Measurements from ENCODE around the gene CFAP54.

The CFAP54 gene

DNA sequence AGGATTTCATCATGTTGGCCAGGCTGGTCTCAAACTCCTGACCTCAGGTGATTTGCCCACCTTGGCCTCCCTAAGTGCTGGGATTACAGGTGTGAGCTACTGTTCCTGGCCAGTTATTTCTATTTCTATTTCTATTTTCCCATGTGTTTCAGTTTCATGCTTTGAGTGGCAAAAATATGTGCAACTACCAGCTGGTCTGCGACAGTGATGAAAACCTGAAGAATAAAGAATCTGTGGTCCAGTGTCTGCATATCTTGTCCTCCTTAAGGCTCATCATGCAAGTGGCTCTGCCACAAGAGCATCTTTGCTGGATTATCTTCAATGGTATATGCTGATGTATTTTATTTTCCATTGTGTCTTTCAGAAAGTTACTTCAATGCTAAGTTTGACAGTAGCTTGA lies 17.4 kb downstream of the CFAP54 start:
- in situ Hi-C loops (cut with HindIII; ENCODE audit: low sequenced_read_pairs) = no loop called here

DNA sequence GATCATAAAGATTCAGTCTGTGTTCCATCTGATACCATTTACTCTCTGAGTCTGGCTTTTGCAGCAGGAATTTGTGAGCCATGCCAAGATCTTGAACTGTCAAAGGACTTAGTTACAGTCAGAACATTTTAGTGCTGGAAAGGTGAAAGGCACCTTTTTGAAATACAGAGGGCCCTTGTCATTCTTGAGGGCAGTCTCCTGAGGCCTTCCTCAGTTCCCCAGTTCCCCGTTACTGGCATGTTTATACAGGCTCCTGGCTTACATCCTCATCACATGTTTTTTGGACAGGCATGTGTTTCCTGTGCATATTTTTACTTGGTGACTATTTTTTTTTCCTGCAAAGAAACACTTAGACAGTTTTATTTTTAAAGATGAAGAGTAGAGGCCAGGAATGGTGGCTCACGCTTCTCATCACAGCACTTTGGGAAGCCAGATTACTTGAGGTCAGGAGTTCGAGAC lies 21.0 kb downstream of the CFAP54 start:
- in situ Hi-C loops (cut with HindIII; ENCODE audit: low sequenced_read_pairs) = no loop called here
- DNase-seq (ENCODE audit: low read depth, low spot score) = no peak
- H3K4me3 ChIP-seq (ENCODE audit: low read depth, low read length) = no peak overlapping the region
- TF ChIP-seq, protein P1, sequence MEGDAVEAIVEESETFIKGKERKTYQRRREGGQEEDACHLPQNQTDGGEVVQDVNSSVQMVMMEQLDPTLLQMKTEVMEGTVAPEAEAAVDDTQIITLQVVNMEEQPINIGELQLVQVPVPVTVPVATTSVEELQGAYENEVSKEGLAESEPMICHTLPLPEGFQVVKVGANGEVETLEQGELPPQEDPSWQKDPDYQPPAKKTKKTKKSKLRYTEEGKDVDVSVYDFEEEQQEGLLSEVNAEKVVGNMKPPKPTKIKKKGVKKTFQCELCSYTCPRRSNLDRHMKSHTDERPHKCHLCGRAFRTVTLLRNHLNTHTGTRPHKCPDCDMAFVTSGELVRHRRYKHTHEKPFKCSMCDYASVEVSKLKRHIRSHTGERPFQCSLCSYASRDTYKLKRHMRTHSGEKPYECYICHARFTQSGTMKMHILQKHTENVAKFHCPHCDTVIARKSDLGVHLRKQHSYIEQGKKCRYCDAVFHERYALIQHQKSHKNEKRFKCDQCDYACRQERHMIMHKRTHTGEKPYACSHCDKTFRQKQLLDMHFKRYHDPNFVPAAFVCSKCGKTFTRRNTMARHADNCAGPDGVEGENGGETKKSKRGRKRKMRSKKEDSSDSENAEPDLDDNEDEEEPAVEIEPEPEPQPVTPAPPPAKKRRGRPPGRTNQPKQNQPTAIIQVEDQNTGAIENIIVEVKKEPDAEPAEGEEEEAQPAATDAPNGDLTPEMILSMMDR (IDR thresholded peaks at IDR 0.05; ENCODE audit: low read depth, low read length) = no peak

More for the DNA sequence above, 17.4 kb downstream of the CFAP54 start:
- DNase-seq (ENCODE audit: low read depth, low spot score) = no peak
- TF ChIP-seq, protein P1 (IDR thresholded peaks at IDR 0.05; ENCODE audit: low read depth, low read length) = no peak
- H3K4me3 ChIP-seq (ENCODE audit: low read depth, low read length) = no peak overlapping the region

GRCh38 chr12:96513166-96513565 lies 23.8 kb downstream of the CFAP54 start:
- no peak overlapping the region for H3K4me3 ChIP-seq (ENCODE audit: low read depth, low read length)
- TF ChIP-seq, protein P1 (IDR thresholded peaks at IDR 0.05; ENCODE audit: low read depth, low read length) = no peak
- in situ Hi-C loops (cut with HindIII; ENCODE audit: low sequenced_read_pairs) = no loop called here
- no peak for DNase-seq (ENCODE audit: low read depth, low spot score)

GRCh38 chr12:96513681-96514080 lies 24.3 kb downstream of the CFAP54 start:
- H3K4me3 ChIP-seq (ENCODE audit: low read depth, low read length) = no peak overlapping the region
- DNase-seq (ENCODE audit: low read depth, low spot score) = no peak
- TF ChIP-seq, protein P1 (IDR thresholded peaks at IDR 0.05; ENCODE audit: low read depth, low read length) = no peak
- in situ Hi-C loops (cut with HindIII; ENCODE audit: low sequenced_read_pairs) = no loop called here

DNA sequence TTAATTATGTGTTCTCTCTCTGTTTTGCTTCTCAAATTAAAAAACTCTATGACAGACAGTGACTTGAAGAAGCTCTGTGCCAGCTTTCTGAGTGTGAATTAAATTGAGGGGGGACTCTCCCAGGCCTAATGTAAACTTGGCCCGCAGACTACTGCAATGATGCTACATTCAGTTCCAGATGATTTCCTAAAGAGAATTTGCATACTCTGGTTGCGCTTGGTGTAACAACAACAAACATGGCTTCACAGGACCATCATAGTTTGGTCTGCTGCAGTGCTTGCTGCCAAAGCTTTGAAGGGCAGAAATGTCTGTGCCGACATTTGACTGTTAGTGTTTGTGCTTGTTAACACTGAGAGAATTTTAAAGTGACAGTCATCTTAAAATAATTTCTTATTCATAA lies 25.0 kb downstream of the CFAP54 start:
- H3K4me3 ChIP-seq (ENCODE audit: low read depth, low read length) = no peak overlapping the region
- TF ChIP-seq, protein P1 (IDR thresholded peaks at IDR 0.05; ENCODE audit: low read depth, low read length) = no peak
- DNase-seq (ENCODE audit: low read depth, low spot score) = peak; percentile 25
- in situ Hi-C loops (cut with HindIII; ENCODE audit: low sequenced_read_pairs) = no loop called here

- no peak overlapping the region for H3K4me3 ChIP-seq (ENCODE audit: low read depth, low read length)
- TF ChIP-seq, protein P1 (IDR thresholded peaks at IDR 0.05; ENCODE audit: low read depth, low read length) = peak; percentile 44
- peak; percentile 87 for DNase-seq (ENCODE audit: low read depth, low spot score)
- in situ Hi-C loops (cut with HindIII; ENCODE audit: low sequenced_read_pairs) = no loop called here
Observed at GRCh38 chr12:96516472-96517430, 27.4 kb downstream of the CFAP54 start.
